Measurements from ENCODE around the gene CPSF3. TPM values are rescaled to one million over a fixed set of nuclear protein-coding genes. Genes with fewer than 3 reads are reported as not detected.

CPSF3 gene
- total and polyA plus RNA-seq, 11 donors = 12.0 to 27.5 (median 18.3) TPM

GRCh38 chr2:9480157-9480556, 56.7 kb downstream of the CPSF3 start:
- DNase-seq (no peak), ATAC-seq (no peak)
- Histone ChIP-seq H3K4me1 (peaks cover 0 to 32% (median 21%) of the 10 kb centered on the region in 12 donors), H3K4me3 (no peak overlapping the region), H3K27ac (no peak overlapping the region), H3K27me3 (no peaks in the 10 kb centered on the region), H3K36me3 (peaks cover 0 to 86% (median 74%) of the 10 kb centered on the region in 9 donors), H3K9me3 (no peaks in the 10 kb centered on the region)
- TF ChIP-seq CTCF (IDR thresholded peaks at IDR 0.05) (no peak), POLR2A (IDR thresholded peaks at IDR 0.05) (no peak)
- intact Hi-C loops (cut with DNase I) = no loop called here
- WGBS, 4 donors = 90 to 97% (median 94%) methylated on average over 4 of the region's 4 CpGs

GRCh38 chr2:9483107-9483506, 59.7 kb downstream of the CPSF3 start:
- peaks cover 0 to 100% (median 95%) of the 10 kb centered on the region in 9 donors for H3K36me3 ChIP-seq

GRCh38 chr2:9484533-9484932, 61.1 kb downstream of the CPSF3 start:
- DNase-seq (no peak), ATAC-seq (no peak)
- Histone ChIP-seq H3K27ac (no peak overlapping the region), H3K36me3 (peaks cover 0 to 100% (median 100%) of the 10 kb centered on the region in 9 donors), H3K4me3 (no peak overlapping the region), H3K4me1 (no peaks in the 10 kb centered on the region), H3K27me3 (no peaks in the 10 kb centered on the region), H3K9me3 (no peaks in the 10 kb centered on the region)
- intact Hi-C loops (cut with DNase I) = no loop called here
- no peak for TF ChIP-seq CTCF (IDR thresholded peaks at IDR 0.05)
- TF ChIP-seq POLR2A (IDR thresholded peaks at IDR 0.05) = no peak
- 84 to 92% (median 86%) methylated on average over 5 of the region's 5 CpGs for WGBS, 4 donors

More at GRCh38 chr2:9483107-9483506, 59.7 kb downstream of the CPSF3 start:
- ATAC-seq (no peak), DNase-seq (no peak)
- Histone ChIP-seq H3K4me1 (peaks cover 0 to 7% (median 3%) of the 10 kb centered on the region in 12 donors), H3K27me3 (no peaks in the 10 kb centered on the region), H3K27ac (no peak overlapping the region), H3K9me3 (no peaks in the 10 kb centered on the region), H3K4me3 (no peak overlapping the region)
- no peak for TF ChIP-seq CTCF (IDR thresholded peaks at IDR 0.05)
- no peak for TF ChIP-seq POLR2A (IDR thresholded peaks at IDR 0.05)
- intact Hi-C loops (cut with DNase I) = no loop called here

GRCh38 chr2:9488583-9489547, 65.4 kb downstream of the CPSF3 start:
- TF ChIP-seq CTCF (IDR thresholded peaks at IDR 0.05) = no peak
- no peak for TF ChIP-seq POLR2A (IDR thresholded peaks at IDR 0.05)
- DNase-seq (no peak), ATAC-seq (no peak)
- H3K36me3 ChIP-seq = peaks cover 5 to 100% (median 100%) of the 10 kb centered on the region in 9 donors
- H3K4me1 ChIP-seq = no peaks in the 10 kb centered on the region
- H3K9me3 ChIP-seq = no peaks in the 10 kb centered on the region
- WGBS, 4 donors = 91 to 100% (median 100%) methylated on average over 1 of the region's 1 CpG
- no peak overlapping the region for H3K4me3 ChIP-seq
- intact Hi-C loops (cut with DNase I) = no loop called here
- H3K27me3 ChIP-seq = no peaks in the 10 kb centered on the region
- H3K27ac ChIP-seq = no peak overlapping the region
